Caki2 (cell line): ENCODE data around the gene FTO. TPM values are rescaled to one million over a fixed set of nuclear protein-coding genes. Genes with fewer than 3 reads are reported as not detected.

Source experiments
- DNase-seq: peaks from one replicate; pipeline ENCODE4 v3.0.0-alpha.2; 2015; ENCODE audit warnings: low read depth
- in situ Hi-C: cut with HindIII; loops from 2 replicates; pipeline ENCODE4 v1.10.0; 2016; ENCODE audit warnings: low sequenced_read_pairs, low pct_unique_long_range_greater_than_20kb, mixed read lengths
- total RNA-seq: library from RNA; depleted of rRNA; stranded (reverse); fragments of >200 nt; shearing (Covaris generic); gene quantifications from 2 replicates; pipeline ENCODE4 v1.2.3, GENCODE V29; 2014; ENCODE audit warnings: low replicate concordance

FTO gene
- total RNA-seq, 1 experiment from 2014 or later, result 45.9 TPM

DNA sequence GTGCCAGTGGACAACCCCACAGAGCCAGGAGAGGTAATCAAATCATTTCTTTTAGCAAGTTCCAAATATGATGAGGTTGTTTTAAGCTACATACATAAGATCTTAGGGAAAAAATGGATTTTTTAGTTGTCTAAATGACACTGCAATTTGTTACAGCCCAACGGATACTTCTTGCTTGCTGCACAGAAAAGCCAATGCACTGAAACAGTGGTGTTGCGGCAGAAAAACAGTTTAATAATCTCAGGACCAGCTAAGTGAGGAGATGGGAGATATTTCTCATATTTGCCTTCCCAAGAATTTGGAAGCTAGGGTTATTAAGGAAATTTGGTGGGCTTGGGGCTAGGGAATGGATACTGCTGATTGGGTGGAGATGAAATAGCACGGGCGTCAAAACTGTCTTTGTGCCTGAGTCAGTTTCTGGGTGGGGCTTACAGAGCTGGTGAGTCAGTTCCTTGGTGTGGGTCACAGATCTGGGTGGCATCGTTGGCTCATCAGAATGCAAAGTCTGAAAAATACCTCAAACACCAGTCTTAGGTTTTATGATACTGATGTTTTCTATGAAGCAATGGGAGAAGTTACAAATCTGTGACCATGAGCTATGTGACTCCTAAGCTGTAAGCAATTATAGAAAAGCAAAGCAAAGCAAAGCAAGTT, 327.3 kb downstream of the FTO start:
- peak; percentile 6 for DNase-seq
- in situ Hi-C loops, result no loop called here

- no peak for DNase-seq
- in situ Hi-C loops, result no loop called here
Measured at GRCh38 chr16:54033747-54034146, 329.8 kb downstream of the FTO start.

- in situ Hi-C loops, result no loop called here
- no peak for DNase-seq
Measured at GRCh38 chr16:54034684-54035083, 330.7 kb downstream of the FTO start.

- DNase-seq, result no peak
- in situ Hi-C loops, result no loop called here
Measured at GRCh38 chr16:54040480-54040879, 336.5 kb downstream of the FTO start.

DNA sequence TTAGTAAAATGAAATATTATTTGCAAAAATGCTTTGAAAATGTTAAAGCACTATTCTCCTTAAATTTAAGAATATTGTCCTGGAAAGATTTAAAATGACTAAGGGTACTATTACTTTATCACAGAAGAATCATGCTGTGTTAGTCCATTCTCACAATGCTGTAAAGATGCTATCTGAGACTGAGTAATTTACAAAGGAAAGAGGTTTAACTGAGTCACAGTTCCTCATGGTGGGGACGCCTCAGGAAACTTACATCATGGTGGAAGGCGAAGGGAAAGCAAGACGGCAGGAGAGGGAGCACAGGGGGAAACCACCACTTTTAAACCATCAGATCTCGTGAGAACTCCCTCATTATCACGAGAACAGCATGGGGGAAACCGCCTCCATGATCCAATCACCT, 337.0 kb downstream of the FTO start:
- in situ Hi-C loops, result no loop called here

DNA sequence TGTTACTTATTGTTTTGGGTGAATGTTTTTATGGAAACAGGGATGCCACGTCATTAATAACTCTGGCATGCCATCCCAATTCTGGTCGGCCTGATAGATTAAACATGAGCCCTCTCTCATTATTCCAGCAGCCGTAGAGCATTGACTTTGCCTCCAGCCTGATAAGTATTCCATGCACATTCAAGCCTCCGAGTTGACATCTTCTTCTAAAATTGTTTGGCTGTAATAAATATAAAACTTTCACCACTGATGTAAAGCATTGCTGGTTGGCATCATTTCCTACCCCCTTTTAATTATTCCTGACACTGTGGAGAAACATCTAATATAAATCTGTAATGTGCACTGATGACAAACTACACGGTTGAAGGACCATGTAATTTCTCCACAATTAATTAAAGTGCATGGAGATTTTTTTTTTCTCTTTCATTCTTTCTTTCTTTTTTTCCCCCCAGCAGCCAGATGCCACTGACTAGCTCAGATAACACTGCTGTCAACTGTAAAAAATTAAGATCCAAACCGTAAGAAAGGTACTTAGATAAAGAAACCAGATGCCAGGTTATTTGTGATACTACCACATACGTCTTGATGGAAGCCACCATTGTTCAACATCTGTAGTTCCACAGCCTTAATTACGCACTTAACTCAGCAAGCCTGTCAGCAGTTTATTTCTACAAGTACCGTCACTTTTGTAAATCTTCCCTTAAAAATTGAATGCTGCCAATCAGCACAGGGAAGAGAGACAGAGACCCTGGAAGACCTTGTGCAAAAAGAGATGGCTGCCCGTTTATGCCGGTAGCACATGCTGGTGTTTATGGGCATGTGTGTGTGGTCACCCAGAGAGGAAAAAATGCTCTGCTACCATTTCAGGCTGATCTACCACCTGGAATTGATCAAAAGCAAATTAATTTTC, 344.9 kb downstream of the FTO start:
- DNase-seq, result no peak
- in situ Hi-C loops, result no loop called here

More for the DNA sequence above, 337.0 kb downstream of the FTO start:
- no peak for DNase-seq

- DNase-seq, result no peak
- in situ Hi-C loops, result no loop called here
Measured at GRCh38 chr16:54049591-54050458, 345.9 kb downstream of the FTO start.

DNA sequence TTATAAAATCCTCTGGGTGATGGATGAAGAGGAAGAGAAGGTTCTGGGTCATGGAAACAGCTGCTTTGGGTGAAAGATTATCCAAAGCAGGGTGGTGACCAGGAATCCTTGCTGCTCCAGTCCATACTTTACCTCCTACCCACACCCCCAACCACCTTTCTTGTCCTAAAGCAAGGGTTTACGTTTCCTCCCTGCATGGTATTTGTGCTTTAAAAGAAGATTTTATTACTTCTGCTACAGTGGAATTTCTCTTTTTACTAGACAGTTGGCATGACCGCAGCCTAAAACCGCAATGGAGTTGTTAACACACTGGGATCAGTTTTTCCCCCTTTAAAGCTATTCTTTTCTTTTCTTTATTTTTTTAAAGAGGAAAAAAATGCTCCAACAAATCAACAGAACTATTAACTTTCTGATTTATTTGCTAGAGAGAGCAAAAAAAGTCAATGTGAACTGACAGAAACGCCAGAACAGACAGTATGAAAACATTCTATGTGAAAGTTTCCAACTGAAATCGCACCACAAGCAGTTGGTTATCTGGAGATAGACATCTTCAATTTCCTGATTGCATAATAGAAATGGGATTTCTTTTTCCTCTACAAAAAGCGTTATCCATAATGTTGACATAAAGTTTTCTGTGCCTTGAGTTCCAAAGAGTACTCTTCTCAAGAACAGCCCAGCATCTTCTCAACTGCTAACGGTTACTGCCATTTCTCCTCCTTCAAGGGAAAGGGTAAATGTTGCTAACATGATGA, 346.7 kb downstream of the FTO start:
- in situ Hi-C loops, result no loop called here
- DNase-seq, result no peak

DNA sequence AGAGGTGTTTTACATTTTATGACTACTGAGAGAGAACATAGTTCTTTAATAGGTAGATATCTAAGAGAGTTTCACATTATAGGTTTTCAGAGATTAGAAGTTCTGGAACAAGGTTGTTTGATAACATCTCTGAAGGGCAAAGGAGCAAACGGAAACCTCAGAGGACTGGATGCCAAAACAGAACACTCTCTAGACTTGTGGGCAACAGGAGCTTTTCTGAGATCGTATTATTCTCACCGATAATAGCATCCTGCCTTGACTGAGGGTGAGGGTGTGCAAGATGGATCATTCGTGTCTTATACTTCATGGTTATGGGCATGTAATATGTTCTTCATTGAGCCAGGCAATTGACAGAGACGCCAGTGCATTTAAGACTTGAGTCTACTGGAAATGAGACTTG, 347.9 kb downstream of the FTO start:
- in situ Hi-C loops, result no loop called here
- no peak for DNase-seq

- no peak for DNase-seq
- in situ Hi-C loops, result no loop called here
Measured at GRCh38 chr16:54052271-54052670, 348.3 kb downstream of the FTO start.

DNA sequence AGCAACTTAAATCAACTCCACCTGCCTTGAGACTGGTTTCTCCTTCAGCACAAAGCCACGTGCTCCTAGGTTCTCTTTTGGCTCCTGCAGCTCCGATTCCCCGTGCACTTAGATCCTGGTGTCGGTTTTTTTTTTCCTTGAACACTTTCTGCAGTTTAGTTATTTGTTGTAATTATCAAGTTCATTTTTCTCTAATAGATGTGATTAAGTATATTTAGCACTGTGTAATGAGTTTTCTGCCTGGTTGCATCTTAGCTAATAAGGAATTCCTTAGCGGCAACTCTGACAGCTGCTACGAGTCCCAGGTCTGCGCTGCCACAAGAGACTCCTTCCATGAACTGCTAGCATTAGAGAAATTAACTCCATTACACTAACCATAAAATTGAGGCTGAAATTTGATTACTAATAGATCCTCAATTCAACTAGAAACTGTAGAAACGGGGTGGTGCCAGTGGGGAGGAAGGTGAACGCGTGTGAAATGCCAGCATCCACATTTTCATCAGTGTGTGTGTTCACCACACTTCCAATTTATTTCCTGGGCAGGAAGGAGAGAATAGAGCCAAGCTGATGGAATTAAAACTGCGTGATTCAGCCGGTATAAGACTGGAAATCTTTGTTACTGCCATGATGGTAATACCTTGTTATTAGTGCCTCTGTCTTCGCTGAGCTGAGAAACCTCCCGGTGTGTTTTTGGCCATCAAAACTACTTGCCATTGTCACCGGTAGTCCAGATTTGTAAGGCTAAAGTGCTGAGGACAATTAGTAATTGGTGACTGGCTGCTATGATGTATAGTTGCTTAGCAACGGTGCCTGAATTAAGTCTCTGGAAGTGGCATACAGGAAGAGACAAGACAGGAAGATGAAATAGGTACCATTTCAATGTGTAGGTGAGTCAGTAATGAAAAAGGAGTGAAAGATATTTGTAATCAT, 350.2 kb downstream of the FTO start:
- in situ Hi-C loops, result no loop called here
- no peak for DNase-seq

DNA sequence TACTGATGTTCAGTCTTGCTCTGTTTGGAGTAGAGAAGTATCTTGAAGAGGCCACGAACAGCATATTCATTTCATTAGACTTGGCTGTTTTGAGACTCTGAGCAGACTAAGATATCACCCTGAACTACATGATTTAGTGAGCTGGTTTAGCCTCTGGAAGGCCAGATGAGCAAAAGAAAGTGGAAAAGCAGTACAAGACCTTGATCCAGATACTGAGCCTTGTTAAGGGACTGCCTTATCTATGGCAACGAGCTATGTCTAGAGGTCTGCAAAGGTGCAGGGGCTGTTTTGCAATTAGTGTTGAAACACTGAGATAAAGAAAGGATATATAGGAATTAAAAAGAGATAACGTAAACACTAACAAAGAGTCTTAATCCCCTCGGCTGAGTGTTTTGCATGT, 351.2 kb downstream of the FTO start:
- no peak for DNase-seq
- in situ Hi-C loops, result no loop called here

DNA sequence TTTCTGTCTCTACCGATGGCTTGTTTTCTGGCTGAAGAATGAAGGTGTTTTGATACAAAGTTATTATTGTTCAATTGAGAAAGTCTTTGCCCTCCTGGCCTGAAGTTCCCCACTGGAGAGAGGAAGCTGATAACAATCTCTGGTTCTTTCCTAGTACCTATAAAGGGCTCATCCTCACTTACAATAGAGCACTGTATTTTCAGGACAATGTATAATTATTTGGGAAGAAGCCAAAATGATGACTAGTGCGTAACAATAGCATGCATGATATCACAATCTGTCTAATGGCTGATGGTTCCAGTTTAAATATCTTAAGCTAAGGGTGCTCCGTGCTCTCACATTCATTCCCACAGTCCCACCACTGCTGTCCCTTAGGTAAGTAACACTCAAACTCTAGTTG, 351.9 kb downstream of the FTO start:
- no peak for DNase-seq
- in situ Hi-C loops, result no loop called here

GRCh38 chr16:54056921-54057320, 353.0 kb downstream of the FTO start:
- no peak for DNase-seq
- in situ Hi-C loops, result no loop called here

DNA sequence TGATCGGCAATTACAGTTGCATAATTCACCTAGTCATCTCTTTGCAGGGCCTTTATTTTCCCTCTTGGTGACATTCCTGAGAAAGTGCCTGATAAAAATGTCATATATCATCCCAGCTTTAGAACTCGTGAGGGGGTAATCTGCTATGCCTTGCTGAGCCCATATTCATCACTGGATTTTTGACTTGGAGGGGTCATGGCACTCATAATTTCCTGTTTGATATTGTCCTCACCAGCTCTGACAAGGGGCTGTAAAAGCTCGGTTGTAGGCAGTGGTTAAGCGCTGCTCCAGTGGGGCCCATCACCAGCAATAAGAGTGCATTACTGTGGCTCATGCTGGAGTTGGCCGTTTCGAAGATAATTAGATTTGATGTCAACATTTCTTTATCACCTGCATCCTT, 355.4 kb downstream of the FTO start:
- DNase-seq, result no peak
- in situ Hi-C loops, result no loop called here

DNA sequence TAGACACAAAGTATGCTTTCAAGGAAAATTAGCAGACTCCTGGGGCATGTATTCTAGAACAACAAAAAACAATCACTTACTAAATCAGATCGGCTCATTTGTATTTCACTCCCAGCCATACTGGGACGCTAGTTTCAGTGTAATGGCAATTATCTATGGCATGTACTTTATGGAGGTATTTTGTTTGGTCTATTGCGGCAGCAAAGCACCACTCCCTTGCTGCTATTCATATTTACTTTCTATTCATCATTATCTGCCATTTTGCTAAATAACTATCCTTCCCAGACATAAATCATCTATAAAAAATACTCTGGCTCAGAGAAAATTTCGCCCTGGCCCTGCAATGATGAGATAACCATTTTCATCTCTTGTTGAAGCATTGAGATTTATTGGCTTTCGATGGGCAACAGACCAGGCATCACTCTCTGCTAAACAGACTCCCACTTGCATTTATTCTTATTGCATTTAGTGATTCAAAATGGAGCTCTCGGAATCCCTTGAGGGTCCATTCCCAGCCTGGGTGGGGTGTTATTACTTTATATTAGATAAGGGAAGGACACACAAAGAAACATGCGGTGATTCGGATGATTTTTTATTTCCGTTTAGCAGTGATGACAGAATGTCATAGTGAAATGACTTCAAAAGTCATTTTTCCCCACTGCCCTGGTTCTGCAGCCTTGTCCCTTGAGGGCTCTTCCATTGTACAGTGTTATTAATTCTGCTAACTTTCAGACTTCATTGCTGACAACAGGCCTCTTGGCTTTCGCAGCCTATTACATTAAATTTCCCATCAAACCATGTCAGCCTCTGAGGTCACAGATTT, 356.9 kb downstream of the FTO start:
- DNase-seq, result no peak
- in situ Hi-C loops, result no loop called here
